ENCODE data around the gene ZSCAN20. TPM values are rescaled to one million over a fixed set of nuclear protein-coding genes. Genes with fewer than 3 reads are reported as not detected.

ZSCAN20 gene
- total RNA-seq, 1 donor from 2014 or later: 14.8 TPM

DNA sequence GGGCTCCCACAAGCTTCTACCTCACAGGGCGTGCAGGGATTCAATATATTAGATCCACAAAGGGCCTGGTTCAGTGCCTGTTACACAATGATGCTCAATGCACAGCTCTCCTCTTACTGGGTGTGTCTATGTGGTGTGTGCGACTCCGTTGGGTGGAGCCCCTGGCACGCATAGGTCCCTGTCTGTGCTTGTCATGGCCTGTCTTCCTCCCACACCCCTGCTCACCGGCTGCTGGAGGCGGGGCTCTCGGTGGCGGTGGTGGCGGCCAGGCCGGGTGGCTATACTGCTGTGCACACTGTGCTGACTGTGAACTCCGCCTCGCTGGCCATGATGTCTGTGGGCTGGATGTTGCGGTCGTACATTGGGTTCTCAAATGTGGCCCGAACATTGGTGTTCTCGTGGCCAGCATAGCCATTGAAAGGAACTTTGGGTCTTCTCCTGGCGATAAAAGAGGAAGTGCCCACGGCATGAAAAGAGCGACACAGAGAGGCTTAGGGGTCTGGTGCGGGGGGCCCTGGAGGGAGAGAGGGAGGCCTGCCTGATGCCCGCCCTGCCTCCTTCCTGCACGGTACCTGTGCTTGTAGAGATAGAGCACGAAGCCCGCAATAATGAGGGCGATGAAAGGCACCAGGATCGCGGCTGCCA is 46.9 kb downstream of the ZSCAN20 start:
- Histone ChIP-seq H3F3A (ENCODE audit: low read depth) (no peaks in the 10 kb centered on the region), H2AFZ (replicated peaks) (no peak overlapping the region), H3K9me3 (ENCODE audit: low read depth) (no peaks in the 10 kb centered on the region), H3K9ac (no peak overlapping the region), H3K4me2 (no peak overlapping the region), H3K4me1 (no peaks in the 10 kb centered on the region), H3K27me3 (no peaks in the 10 kb centered on the region), H4K20me1 (ENCODE audit: low read depth) (no peaks in the 10 kb centered on the region), H3K36me3 (no peaks in the 10 kb centered on the region), H3K79me2 (ENCODE audit: low read depth) (no peaks in the 10 kb centered on the region), H3K4me3 (no peak overlapping the region), H3K27ac (no peak overlapping the region)
- no peak for DNase-seq (ENCODE audit: low spot score)
- Mint-ChIP-seq H3K9me3 (no peaks in the 10 kb centered on the region), H3K36me3 (no peaks in the 10 kb centered on the region), H3K27me3 (ENCODE audit: insufficient read depth, low read depth) (peaks cover 9% of the 10 kb centered on the region), H3K4me1 (peaks cover 6% of the 10 kb centered on the region), H3K4me3 (no peak overlapping the region), H3K27ac (no peak overlapping the region)
- no peak for TF ChIP-seq EZH2phosphoT487 (IDR thresholded peaks at IDR 0.05)
- TF ChIP-seq, protein P1, sequence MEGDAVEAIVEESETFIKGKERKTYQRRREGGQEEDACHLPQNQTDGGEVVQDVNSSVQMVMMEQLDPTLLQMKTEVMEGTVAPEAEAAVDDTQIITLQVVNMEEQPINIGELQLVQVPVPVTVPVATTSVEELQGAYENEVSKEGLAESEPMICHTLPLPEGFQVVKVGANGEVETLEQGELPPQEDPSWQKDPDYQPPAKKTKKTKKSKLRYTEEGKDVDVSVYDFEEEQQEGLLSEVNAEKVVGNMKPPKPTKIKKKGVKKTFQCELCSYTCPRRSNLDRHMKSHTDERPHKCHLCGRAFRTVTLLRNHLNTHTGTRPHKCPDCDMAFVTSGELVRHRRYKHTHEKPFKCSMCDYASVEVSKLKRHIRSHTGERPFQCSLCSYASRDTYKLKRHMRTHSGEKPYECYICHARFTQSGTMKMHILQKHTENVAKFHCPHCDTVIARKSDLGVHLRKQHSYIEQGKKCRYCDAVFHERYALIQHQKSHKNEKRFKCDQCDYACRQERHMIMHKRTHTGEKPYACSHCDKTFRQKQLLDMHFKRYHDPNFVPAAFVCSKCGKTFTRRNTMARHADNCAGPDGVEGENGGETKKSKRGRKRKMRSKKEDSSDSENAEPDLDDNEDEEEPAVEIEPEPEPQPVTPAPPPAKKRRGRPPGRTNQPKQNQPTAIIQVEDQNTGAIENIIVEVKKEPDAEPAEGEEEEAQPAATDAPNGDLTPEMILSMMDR (IDR thresholded peaks at IDR 0.05): no peak
- TF ChIP-seq EZH2 (IDR thresholded peaks at IDR 0.05): no peak

DNA sequence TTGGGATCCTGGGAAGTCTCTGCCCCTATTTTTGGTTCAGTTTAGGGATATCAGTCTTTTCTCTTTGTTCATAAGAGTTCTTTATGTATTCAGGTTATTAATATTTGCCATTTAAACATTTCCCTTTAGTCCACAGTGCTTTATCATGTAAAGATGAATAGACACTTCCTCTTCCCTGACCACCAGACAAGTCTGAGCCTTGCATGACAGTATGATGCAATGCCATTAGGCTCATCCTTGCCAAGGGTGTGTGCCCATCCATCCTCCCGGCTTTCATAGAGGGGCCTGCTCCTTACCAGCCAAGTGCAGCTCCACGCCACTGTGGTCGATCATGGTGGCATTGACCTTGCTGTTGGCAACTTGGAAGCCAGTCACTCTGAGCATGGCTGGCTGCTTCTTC is 52.1 kb downstream of the ZSCAN20 start:
- Histone ChIP-seq H2AFZ (replicated peaks) (no peak overlapping the region), H3K79me2 (ENCODE audit: low read depth) (no peaks in the 10 kb centered on the region), H3K27ac (no peak overlapping the region), H3K4me2 (no peak overlapping the region), H3F3A (ENCODE audit: low read depth) (no peaks in the 10 kb centered on the region), H3K36me3 (no peaks in the 10 kb centered on the region), H3K4me1 (no peaks in the 10 kb centered on the region), H4K20me1 (ENCODE audit: low read depth) (no peaks in the 10 kb centered on the region), H3K9me3 (ENCODE audit: low read depth) (no peaks in the 10 kb centered on the region), H3K27me3 (no peaks in the 10 kb centered on the region), H3K9ac (no peak overlapping the region), H3K4me3 (no peak overlapping the region)
- no peaks in the 10 kb centered on the region for H3K36me3 Mint-ChIP-seq
- H3K4me1 Mint-ChIP-seq: peaks cover 4% of the 10 kb centered on the region
- peaks cover 7% of the 10 kb centered on the region for H3K27me3 Mint-ChIP-seq (ENCODE audit: insufficient read depth, low read depth)
- H3K9me3 Mint-ChIP-seq: no peaks in the 10 kb centered on the region
- H3K4me3 Mint-ChIP-seq: no peak overlapping the region
- no peak overlapping the region for H3K27ac Mint-ChIP-seq
- no peak for DNase-seq (ENCODE audit: low spot score)
- TF ChIP-seq EZH2 (IDR thresholded peaks at IDR 0.05): no peak
- TF ChIP-seq, protein P1 (IDR thresholded peaks at IDR 0.05): no peak
- TF ChIP-seq EZH2phosphoT487 (IDR thresholded peaks at IDR 0.05): no peak

DNA sequence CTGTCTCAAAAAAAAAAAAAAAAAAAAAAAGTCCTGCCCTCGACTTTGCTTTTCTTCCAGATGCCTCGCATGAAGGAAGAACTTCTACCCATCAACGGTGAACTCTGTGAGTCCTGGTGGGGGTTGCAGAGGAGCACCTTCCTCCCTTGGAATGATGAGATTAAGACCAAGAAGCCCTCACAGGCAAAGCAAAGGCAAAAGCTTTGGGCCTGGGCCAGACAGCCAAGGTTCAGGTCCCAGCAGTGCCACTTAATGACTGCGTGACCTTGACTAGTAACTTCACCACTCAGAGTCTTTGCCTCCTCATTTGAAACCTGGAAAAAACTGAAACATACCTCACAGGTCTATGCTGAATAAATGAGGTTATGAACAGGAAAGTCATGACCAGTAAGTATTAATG is 55.5 kb downstream of the ZSCAN20 start:
- no peaks in the 10 kb centered on the region for H3K36me3 Mint-ChIP-seq
- H3K4me3 ChIP-seq: no peak overlapping the region
- H3K4me3 Mint-ChIP-seq: no peak overlapping the region
- TF ChIP-seq, protein P1 (IDR thresholded peaks at IDR 0.05): no peak
- TF ChIP-seq EZH2 (IDR thresholded peaks at IDR 0.05): no peak
- no peaks in the 10 kb centered on the region for H3F3A ChIP-seq (ENCODE audit: low read depth)
- DNase-seq (ENCODE audit: low spot score): no peak
- no peaks in the 10 kb centered on the region for H3K4me1 ChIP-seq
- peaks cover 4% of the 10 kb centered on the region for H3K4me1 Mint-ChIP-seq
- no peak overlapping the region for H3K9ac ChIP-seq
- H3K27me3 ChIP-seq: no peaks in the 10 kb centered on the region
- H3K79me2 ChIP-seq (ENCODE audit: low read depth): no peaks in the 10 kb centered on the region
- no peaks in the 10 kb centered on the region for H4K20me1 ChIP-seq (ENCODE audit: low read depth)
- no peak overlapping the region for H3K27ac ChIP-seq
- H3K27me3 Mint-ChIP-seq (ENCODE audit: insufficient read depth, low read depth): peaks cover 2% of the 10 kb centered on the region
- H3K4me2 ChIP-seq: no peak overlapping the region
- no peak overlapping the region for H2AFZ ChIP-seq (replicated peaks)
- H3K27ac Mint-ChIP-seq: no peak overlapping the region
- no peaks in the 10 kb centered on the region for H3K9me3 Mint-ChIP-seq
- no peaks in the 10 kb centered on the region for H3K9me3 ChIP-seq (ENCODE audit: low read depth)
- no peaks in the 10 kb centered on the region for H3K36me3 ChIP-seq
